ENCODE measurements around the gene KRT33B.

KRT33B gene

DNA sequence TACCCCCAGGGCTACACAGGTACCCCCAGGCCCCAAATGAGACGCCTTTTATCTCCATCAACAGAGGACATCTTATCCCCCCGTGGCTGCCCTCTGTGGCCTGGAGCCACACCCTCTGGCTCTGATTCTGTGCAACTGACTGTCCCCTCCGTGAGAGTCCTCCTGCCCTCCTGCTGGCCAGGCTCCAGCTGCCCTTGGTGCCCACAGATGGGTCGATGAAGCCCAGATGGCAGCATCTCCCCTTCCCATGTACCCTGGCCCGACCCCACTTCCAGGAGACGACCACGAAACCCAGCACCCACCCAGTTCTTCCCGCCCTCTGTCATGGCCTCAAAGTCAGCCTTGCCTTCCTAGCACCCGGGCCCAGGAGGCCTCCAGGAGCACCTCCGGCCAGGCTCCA, 44.5 kb downstream of the KRT33B start:
- Histone ChIP-seq H3K4me3 (ENCODE audit: low read depth, low read length) (no peak overlapping the region), H3K9me3 (ENCODE audit: severe bottlenecking) (peaks cover 9% of the 10 kb centered on the region), H3K27me3 (ENCODE audit: insufficient read depth, low read depth, severe bottlenecking) (peaks cover 92% of the 10 kb centered on the region), H3K27ac (no peak overlapping the region), H3K36me3 (no peaks in the 10 kb centered on the region)
- TF ChIP-seq, protein P1, sequence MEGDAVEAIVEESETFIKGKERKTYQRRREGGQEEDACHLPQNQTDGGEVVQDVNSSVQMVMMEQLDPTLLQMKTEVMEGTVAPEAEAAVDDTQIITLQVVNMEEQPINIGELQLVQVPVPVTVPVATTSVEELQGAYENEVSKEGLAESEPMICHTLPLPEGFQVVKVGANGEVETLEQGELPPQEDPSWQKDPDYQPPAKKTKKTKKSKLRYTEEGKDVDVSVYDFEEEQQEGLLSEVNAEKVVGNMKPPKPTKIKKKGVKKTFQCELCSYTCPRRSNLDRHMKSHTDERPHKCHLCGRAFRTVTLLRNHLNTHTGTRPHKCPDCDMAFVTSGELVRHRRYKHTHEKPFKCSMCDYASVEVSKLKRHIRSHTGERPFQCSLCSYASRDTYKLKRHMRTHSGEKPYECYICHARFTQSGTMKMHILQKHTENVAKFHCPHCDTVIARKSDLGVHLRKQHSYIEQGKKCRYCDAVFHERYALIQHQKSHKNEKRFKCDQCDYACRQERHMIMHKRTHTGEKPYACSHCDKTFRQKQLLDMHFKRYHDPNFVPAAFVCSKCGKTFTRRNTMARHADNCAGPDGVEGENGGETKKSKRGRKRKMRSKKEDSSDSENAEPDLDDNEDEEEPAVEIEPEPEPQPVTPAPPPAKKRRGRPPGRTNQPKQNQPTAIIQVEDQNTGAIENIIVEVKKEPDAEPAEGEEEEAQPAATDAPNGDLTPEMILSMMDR (IDR thresholded peaks at IDR 0.05; ENCODE audit: low read depth, low read length), result no peak
- DNase-seq, result no peak

DNA sequence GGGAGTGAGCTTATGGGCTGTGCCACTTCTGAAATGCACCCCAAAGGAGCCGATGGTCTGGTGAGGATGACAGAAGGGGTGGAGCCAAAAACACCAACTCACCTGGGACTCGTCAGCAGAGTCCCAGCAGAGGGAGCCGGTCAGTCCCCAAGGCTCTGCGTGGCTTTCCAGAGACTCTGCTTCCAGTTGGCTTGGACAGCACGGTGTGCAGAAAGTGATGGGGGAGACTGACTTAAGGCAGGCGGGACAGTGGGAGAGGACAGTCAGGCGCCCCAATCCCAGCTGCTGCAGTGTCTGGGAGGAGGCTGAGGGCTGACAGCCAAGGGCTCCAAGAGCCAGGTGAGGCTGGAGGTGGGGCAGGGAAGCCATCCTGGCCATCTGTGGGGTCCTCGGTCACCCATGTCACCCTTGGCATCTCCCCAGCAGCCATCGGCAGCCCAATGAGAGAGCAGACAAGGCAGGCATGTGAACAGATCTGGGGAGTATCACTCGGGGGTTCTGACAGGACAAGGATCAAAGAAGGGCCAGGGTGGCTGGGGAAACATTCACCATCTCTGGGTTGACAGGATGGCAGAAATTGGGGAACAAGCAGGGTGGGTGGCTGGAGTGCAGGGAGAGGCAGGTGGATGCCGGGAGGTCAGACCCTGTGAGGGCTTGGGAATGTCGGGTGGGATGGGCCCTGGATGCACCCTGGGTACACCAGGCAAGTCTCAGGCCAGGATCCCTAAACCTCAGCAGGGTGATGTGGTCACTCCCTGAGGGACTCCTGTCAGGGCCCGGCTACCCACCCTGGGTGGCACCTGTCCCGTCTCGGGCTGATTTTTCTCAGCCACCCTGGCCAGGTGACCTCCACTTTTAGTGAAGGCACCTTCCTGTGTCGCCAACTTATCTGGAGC, 45.2 kb downstream of the KRT33B start:
- DNase-seq, result no peak
- Histone ChIP-seq H3K27ac (no peak overlapping the region), H3K36me3 (no peaks in the 10 kb centered on the region), H3K4me3 (ENCODE audit: low read depth, low read length) (no peak overlapping the region), H3K27me3 (ENCODE audit: insufficient read depth, low read depth, severe bottlenecking) (peaks cover 94% of the 10 kb centered on the region), H3K9me3 (ENCODE audit: severe bottlenecking) (peaks cover 16% of the 10 kb centered on the region)
- TF ChIP-seq, protein P1 (IDR thresholded peaks at IDR 0.05; ENCODE audit: low read depth, low read length), result peak; percentile 57

DNA sequence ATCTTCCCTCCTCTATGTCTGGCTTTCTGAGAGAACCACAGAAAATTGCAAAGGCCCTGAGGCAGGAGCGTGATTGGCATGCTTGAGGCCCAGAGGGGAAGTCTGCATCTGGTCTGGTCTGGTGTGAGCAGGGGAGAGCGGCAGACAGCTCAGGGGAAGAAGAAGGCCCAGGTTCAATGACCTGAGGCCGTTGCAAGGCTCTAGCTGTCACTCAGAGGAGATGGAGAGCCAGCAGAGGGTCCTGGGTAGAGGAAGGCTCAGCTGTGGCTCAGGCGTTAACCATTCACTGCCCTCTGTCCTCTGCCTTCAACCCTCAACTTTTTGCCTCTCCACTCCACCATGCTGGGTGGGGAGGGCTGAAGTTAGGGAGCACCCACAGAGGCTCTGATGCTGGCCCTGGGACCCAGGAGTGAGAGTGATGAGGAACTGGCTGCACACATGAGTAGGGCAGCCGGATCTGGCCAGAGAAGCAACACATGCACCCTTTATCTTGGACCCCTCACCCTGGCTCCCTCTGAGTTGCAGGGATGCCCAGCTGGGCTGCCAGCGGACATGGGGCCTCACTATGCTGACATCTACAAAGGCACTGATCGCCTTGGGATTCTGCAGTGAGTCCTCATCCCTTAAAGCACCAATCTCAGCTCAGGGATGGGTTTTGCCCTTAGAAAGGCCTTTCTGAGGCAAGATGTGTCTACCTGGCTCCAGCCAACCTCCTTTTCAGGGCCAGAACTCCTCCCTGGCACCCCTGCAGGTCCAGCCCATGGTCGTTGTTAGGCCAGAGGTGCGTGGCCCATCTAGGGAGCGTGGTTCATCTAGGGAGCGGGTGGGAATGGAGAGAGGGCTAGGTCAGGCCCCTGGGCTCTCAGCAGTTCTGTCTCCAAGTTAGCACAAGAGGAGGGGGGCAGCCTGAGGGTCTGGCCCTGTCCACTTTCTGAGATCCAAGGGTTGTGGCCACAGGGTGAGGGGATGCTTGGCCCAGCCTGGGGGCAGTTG, 46.4 kb downstream of the KRT33B start:
- H3K27ac ChIP-seq, result no peak overlapping the region
- no peak for DNase-seq
- H3K36me3 ChIP-seq, result no peaks in the 10 kb centered on the region
- peaks cover 92% of the 10 kb centered on the region for H3K27me3 ChIP-seq (ENCODE audit: insufficient read depth, low read depth, severe bottlenecking)
- TF ChIP-seq, protein P1 (IDR thresholded peaks at IDR 0.05; ENCODE audit: low read depth, low read length), result no peak
- H3K9me3 ChIP-seq (ENCODE audit: severe bottlenecking), result peaks cover 18% of the 10 kb centered on the region
- H3K4me3 ChIP-seq (ENCODE audit: low read depth, low read length), result no peak overlapping the region

DNA sequence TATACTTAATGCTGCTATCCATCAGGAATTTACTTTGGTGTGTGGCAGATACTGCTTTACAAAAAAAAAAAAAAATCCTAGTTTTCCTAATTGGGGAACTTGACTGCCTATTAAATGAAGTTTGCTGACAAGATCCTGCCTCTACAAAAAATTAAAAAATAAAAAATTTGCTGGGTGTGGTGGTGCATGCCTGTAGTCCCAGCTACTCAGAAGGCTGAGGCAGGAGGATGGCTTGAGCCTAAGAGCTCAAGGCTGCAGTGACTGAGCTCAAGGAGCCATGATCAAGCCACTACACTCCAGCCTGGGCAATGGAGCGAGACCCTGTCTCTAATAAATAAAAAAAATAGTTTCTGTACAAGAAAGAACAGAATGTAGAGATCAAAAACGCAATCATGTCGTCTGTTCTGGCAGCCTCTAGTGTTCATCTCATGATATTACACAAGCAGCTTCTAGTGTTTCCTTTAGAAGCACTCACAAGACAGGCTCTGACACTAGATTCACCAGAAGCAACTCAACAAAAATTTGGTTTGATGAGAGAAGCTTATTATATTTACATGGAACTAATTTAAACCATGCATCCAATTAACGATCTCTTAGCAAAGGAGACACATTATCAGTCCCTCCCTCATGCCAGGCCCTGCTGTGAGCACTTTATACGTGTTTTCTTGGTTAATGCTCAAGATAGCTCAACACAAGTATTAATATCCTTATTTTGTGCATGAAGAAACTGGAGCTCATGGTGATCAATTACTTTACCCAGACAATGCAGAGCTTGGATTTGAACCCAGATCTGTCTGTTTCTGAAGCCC, 47.3 kb downstream of the KRT33B start:
- Histone ChIP-seq H3K27me3 (ENCODE audit: insufficient read depth, low read depth, severe bottlenecking) (peaks cover 92% of the 10 kb centered on the region), H3K9me3 (ENCODE audit: severe bottlenecking) (peaks cover 18% of the 10 kb centered on the region), H3K4me3 (ENCODE audit: low read depth, low read length) (no peak overlapping the region), H3K36me3 (no peaks in the 10 kb centered on the region), H3K27ac (no peak overlapping the region)
- TF ChIP-seq, protein P1 (IDR thresholded peaks at IDR 0.05; ENCODE audit: low read depth, low read length), result peak; percentile 91
- no peak for DNase-seq

DNA sequence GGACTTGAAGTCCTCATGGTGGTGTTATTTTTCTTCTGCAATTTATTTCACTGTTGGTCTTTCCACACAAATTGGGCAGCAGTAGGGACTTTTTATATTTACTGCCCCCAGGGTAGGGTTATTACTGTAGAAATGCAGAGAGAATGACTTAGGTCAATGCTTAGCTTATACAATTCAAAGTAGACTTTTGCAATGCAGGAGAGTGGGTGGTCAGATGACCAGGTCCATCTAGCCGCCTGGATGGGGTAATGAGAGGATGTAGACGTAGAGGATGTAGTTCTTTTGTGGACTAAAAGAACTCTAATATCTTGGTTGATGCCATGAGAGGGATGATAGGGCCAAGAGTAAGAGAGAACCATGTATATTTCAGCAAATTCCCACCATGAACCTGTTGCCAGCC, 51.4 kb downstream of the KRT33B start:
- no peak overlapping the region for H3K4me3 ChIP-seq (ENCODE audit: low read depth, low read length)
- H3K36me3 ChIP-seq, result no peaks in the 10 kb centered on the region
- no peak overlapping the region for H3K27ac ChIP-seq
- peaks cover 91% of the 10 kb centered on the region for H3K27me3 ChIP-seq (ENCODE audit: insufficient read depth, low read depth, severe bottlenecking)
- TF ChIP-seq, protein P1 (IDR thresholded peaks at IDR 0.05; ENCODE audit: low read depth, low read length), result no peak
- peaks cover 18% of the 10 kb centered on the region for H3K9me3 ChIP-seq (ENCODE audit: severe bottlenecking)
- DNase-seq, result no peak
